PFSK-1 (cell line): ENCODE data around the gene CHSY3.

ENCODE experiments used
- POLR2AphosphoS5 ChIP-seq: IDR thresholded peaks from 2 replicates; pipeline ENCODE4 v1.6.1; 2012; ENCODE audit warnings: low read depth, mild to moderate bottlenecking, control low read depth, low read length, moderate library complexity
- REST ChIP-seq, 2 experiments: IDR thresholded peaks; 2 replicates each; pipeline versions ENCODE4 v1.6.1 to v1.8.0; 2011 to 2012; ENCODE audit warnings: low read depth in 2 of 2, low read length in 2 of 2, control low read depth in 1 of 2, inconsistent platforms in 1 of 2, mild to moderate bottlenecking in 1 of 2, moderate library complexity in 1 of 2; ENCODE audit not compliant: insufficient read depth in 1 of 2
- SIN3A ChIP-seq: IDR thresholded peaks from 2 replicates; pipeline ENCODE4 v1.6.1; 2012; ENCODE audit warnings: mild to moderate bottlenecking, low read length, moderate library complexity, borderline replicate concordance; ENCODE audit not compliant: insufficient read depth

- TF ChIP-seq REST (IDR thresholded peaks at IDR 0.05; ENCODE audit: insufficient read depth in 1 of 2, low read depth in 2 of 2, low read length in 2 of 2) (no peak), POLR2AphosphoS5 (no peak), SIN3A (no peak)
Observed at GRCh38 chr5:130111746-130112145, 207.5 kb downstream of the CHSY3 start.
